ENCODE measurements around the gene VCL. TPM values are rescaled to one million over a fixed set of nuclear protein-coding genes. Genes with fewer than 3 reads are reported as not detected.

VCL gene
- polyA plus RNA-seq, 3 donors: 119 to 129 (median 123) TPM

GRCh38 chr10:73967544-73967943, 30.4 kb upstream of the VCL start:
- no peak for DNase-seq

DNA sequence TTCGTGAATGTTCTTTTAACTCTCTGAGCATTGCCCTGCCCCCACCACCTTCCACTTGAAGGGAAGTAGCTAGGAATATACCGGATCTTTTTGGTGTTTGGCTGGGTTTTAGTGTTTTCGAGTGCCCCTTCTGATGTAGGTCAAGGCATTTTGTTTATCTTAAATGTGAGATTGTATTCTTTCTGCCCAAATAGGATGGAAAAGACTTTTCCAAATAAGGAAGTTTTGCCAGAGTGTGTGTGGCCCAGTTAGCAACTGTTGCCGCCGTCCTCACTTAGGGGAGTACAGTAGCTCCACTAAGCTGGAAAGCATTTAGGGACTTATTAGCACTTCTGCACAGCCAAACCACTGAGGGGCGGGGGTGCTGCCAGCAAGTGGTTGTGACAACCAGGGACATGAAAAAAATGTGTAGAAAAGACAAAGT, 29.8 kb upstream of the VCL start:
- DNase-seq: no peak

- no peak for DNase-seq
Observed at GRCh38 chr10:73969224-73969841, 28.6 kb upstream of the VCL start.

GRCh38 chr10:73970845-73971244, 27.1 kb upstream of the VCL start:
- DNase-seq: no peak

- no peak for DNase-seq
Observed at GRCh38 chr10:73971636-73972354, 26.1 kb upstream of the VCL start.

DNA sequence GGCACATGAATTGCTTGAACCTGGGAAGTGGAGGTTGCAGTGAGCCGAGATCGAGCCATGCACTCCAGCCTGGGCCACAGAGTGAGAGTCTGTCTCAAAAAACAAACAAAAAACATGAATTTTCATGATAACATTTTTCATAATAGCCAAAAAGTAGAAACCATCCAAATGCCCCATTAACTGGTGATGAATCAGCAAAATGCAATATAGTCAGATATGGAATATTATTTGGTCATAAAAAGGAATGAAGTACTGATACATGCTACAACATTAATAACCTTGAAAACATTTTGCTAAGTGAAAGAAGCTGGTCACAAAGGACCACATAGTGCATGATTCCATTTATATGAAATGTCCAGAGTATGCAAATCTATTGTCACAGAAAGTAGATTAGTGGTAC, 24.5 kb upstream of the VCL start:
- DNase-seq: no peak

GRCh38 chr10:73974309-73974946, 23.5 kb upstream of the VCL start:
- DNase-seq: no peak

GRCh38 chr10:73975388-73975787, 22.5 kb upstream of the VCL start:
- no peak for DNase-seq

DNA sequence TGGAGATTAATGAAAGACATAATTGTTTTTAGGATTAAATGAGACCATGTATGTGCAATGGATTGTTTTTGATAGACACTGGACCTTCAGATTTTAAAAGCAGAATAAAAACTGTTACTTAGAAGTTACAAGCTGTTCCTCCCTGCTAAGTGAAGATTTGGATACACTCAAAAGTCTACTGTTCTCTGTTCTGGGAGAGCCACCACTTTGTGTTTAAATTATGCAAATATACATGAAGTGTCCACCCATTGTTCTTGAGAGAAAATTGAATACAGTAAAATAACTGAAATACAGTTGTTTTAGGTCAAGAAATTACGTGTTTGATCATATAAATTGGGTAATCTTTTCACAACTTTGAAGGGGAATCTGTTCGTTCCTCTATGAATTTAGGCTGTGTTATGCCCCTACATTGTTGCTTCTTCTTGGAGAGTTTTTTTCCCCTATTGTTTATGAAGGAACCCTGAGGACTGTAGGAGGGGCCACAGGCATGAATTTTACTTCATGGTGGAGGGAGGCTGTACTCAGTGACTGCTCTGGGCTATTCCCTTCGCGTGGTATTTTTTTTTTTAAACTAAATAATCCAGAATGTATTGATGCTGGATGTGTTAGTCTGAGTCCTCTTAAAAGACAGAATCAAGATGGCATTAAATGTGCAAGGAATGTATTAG, 18.6 kb upstream of the VCL start:
- DNase-seq: no peak

DNA sequence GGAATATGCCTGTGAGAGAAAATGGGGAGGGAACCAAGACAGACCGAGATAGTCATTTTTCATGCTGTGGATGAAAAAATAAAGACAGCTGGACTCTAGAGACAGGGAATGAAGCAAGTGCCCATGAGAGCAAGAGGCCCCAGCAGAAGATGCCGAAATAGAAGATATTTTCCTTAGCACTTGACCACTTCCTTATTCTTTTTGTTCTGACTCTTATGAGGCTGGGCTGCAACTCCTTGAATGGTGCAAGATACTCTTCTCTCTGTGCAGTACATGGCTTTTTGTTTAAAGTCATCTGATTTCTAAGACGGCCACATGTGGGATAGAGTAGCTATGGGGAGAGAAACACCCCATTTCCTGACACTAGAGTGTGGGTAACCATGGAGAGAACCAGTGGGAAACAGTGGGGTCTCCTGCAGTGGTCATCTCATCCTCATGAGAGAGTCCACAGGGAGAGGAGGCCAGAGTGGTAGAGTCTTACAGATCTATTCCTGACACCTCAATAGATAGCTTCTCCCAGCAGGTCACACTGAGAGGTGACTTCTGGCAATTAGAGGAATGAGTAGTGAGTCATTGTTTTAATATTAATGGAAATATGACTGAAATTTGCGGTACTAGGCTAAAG, 18.0 kb upstream of the VCL start:
- DNase-seq: no peak

DNA sequence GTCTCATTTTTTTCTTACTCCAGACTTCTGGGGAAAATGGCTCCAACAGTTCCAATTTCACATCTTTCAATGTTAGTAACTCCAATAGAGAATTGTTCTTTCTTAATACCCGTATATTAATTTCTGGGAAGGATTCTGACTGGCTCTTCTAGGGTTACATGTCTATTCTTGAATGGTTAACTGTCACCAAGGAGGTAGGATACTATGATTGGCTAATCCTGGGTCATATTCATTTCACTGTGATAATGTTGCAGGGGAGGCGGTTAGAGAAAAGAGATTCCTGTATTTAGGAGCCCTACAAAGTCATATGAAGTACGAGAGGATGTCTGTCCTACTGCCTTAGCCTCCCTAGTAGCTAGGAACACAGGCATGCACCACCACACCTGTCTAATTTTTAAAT, 16.1 kb upstream of the VCL start:
- no peak for DNase-seq

DNA sequence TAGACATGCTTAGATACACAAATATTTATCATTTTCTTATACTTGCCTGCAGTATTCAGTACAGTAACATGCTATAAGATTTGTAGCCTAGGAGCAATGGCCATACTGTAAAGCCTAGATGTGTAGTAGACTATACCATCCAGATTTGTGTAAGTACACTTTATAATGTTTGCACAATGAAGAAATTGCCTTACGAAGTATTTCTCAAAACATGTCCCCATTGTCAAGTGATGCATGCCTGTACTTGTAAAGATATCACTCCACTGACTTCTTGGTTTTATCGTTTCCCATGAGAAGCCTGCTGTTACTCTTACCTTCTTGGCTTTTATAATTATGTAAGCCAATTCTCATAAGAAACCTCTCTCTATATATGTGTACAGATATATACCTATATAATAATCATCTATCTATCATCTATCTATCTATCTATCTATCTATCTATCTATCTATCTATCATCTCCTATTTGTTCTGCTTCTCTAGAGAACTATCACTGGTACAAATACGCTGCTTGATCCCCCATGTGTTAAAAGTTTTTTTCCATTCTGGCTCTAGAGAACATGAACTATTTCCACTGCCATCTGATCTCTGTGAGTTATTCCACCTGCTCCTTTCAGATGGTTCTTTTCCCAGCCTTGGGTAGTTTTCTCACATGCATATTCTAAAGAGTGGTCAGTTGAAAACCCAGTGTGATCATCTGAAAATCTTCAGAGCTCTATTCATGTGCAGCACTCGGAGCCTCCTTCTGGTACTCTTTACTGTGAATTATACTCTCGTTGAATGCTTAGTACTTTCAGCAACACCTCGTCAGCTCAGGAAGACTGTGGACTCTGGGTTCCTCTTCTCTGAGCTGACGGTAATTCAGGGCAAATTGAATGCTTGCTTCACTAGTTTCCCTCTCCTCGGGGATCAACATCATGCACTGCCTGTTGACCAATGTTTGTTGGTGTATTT, 14.5 kb upstream of the VCL start:
- peak; percentile 40 for DNase-seq

GRCh38 chr10:73989594-73990150, 8.2 kb upstream of the VCL start:
- DNase-seq: no peak

DNA sequence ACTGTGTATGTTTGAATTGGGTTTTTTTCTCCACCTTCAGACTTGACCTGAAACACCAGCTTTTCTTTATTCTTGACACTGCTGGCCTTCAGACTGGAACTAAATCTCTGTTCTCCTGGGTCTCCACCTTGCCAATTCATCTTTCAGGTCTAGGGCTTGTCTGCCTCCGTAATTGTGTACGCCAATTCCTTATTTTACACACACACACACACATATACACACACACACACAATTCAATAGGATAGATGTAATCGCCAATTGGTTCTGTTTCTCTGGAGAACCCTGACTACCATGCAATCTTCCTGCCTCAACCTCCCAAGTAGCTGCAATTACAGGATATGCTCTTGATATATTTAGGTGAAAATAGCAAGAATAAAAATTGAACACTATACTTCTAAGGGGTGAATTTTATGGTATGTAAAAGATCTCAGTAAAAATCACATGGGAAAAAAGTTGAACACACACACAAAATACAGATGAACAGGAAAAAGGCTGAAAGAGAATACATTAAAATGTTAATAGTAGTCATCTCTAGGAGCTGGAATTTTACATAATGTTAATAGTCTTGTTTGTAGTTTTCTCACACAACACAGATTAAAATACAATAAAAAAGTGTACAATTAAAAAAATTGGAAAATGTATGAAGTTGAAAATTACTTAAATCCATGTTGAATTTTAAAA, 6.6 kb upstream of the VCL start:
- DNase-seq: no peak

GRCh38 chr10:73991884-73992245, 6.1 kb upstream of the VCL start:
- DNase-seq: no peak

GRCh38 chr10:73992899-73993788, 4.8 kb upstream of the VCL start:
- no peak for DNase-seq

- DNase-seq: no peak
Observed at GRCh38 chr10:73995035-73995358, 2.9 kb upstream of the VCL start.

DNA sequence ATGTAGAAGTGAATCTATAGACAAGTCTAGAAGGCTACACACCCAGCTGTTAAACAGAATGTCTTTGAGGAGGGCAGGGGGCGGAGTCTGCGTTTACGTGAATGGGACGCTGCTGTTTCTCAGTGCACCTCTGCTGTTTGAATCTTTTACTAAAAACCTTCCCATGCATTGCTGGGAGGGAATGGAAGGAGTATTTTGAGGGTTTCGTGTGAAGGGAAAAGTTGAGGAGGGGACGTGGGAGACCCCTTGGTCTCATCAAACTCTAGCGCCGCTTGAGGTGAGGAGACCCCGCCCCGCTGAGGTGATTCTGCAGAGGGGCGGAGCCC, 492 bp upstream of the VCL start:
- DNase-seq: no peak

DNA sequence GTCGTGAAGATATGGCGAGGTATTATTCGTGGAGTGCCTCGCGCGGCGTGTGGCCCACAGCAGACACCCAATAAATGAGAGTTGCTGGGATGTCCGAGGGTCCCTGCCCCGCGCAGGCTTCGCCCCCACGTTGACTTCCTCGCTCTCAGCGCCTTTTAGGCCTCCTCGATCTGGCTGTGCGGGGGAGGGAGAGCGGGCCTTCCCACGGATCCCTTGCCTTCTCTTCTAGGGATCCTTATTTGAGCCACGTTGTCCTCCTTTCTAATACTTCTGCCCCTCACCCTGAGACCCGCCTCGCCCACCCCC, 660 bp downstream of the VCL start:
- no peak for DNase-seq

Measured in renal pelvis (tissue), 4 donors.